HCT116 (cell line): Measurements from ENCODE around the gene MAP3K10.

ENCODE experiments used
- EGR1 ChIP-seq: IDR thresholded peaks from 2 replicates; pipeline ENCODE4 v1.6.1; 2012; ENCODE audit warnings: low read depth
- EZH2 ChIP-seq: fragments of 200-600 bp; sonication (generic); IDR thresholded peaks from 2 replicates; pipeline ENCODE4 v1.6.1; 2017; ENCODE audit warnings: antibody characterized with exemption, mixed run types
- FOSL1 ChIP-seq: IDR thresholded peaks from 2 replicates; pipeline ENCODE4 v1.6.1; 2012; ENCODE audit warnings: low read depth
- POLR2A ChIP-seq: IDR thresholded peaks from 2 replicates; pipeline ENCODE4 v1.7.0; 2011; ENCODE audit warnings: borderline replicate concordance; ENCODE audit not compliant: insufficient read depth, insufficient read length; ENCODE audit errors: extremely low read depth
- POLR2AphosphoS5 ChIP-seq: IDR thresholded peaks from 2 replicates; pipeline ENCODE4 v1.6.1; 2011; ENCODE audit warnings: mild to moderate bottlenecking, low read depth, low read length, moderate library complexity
- RAD21 ChIP-seq: IDR thresholded peaks from 2 replicates; pipeline ENCODE4 v1.6.1; 2012; ENCODE audit warnings: low read depth, mild to moderate bottlenecking
- SIN3A ChIP-seq: IDR thresholded peaks from 2 replicates; pipeline ENCODE4 v1.6.1; 2012; ENCODE audit warnings: low read depth
- YY1 ChIP-seq: IDR thresholded peaks from 2 replicates; pipeline ENCODE4 v1.6.1; 2011; ENCODE audit warnings: low read length, low read depth, moderate library complexity, mild to moderate bottlenecking; ENCODE audit not compliant: insufficient replicate concordance; ENCODE audit errors: extremely low read depth
- ZNF274 ChIP-seq: fragments of 200-500 bp; sonication (Bioruptor generic); IDR thresholded peaks from 2 replicates; pipeline ENCODE4 v1.6.1; 2014; ENCODE audit warnings: mild to moderate bottlenecking, low read depth, low read length, inconsistent platforms
- TF ChIP-seq, protein P1 (sequence below), 3 experiments: fragments of 200-600 bp in 1 of 3; sonication (generic) in 1 of 3; IDR thresholded peaks in 2 of 3; conservative IDR thresholded peaks in 1 of 3; 2 replicates each; pipeline ENCODE4 v1.5.1; 2012 to 2017; ENCODE audit warnings: low read depth in 2 of 3, low read length in 2 of 3, antibody characterized with exemption in 1 of 3, borderline replicate concordance in 1 of 3, control low read depth in 1 of 3, mild to moderate bottlenecking in 1 of 3, mixed read lengths in 1 of 3, mixed run types in 1 of 3, moderate library complexity in 1 of 3; ENCODE audit not compliant: insufficient read depth in 1 of 3
- TF ChIP-seq, protein P2 (sequence below): IDR thresholded peaks from 2 replicates; pipeline ENCODE4 v1.6.1; 2012
- TF ChIP-seq, protein P3 (sequence below): IDR thresholded peaks from 2 replicates; pipeline ENCODE4 v1.6.1; 2012

DNA sequence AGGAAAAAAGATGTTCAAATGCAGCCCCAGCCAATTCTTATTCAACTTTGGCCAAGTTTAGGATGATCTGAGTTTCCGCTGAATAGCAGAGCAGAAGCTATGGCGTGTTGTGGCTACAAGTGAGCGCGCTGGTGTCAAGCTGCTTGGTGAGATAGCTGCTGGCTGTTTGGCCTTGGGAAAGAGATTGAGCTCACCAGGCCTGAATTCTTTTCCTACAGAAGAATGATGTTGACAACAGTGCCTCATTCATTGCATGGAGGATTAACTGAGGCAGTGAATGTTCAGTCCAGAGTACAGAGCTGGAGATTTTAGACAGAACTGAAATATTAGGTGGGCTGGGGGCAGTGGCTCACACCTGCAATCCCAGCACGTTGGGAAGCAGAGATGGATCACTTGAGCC, 31.5 kb upstream of the MAP3K10 start:
- TF ChIP-seq POLR2A (no peak), POLR2AphosphoS5 (no peak), ZNF274 (no peak), FOSL1 (no peak), YY1 (no peak), RAD21 (no peak), SIN3A (no peak), EZH2 (no peak), EGR1 (no peak)
- TF ChIP-seq, protein P1, sequence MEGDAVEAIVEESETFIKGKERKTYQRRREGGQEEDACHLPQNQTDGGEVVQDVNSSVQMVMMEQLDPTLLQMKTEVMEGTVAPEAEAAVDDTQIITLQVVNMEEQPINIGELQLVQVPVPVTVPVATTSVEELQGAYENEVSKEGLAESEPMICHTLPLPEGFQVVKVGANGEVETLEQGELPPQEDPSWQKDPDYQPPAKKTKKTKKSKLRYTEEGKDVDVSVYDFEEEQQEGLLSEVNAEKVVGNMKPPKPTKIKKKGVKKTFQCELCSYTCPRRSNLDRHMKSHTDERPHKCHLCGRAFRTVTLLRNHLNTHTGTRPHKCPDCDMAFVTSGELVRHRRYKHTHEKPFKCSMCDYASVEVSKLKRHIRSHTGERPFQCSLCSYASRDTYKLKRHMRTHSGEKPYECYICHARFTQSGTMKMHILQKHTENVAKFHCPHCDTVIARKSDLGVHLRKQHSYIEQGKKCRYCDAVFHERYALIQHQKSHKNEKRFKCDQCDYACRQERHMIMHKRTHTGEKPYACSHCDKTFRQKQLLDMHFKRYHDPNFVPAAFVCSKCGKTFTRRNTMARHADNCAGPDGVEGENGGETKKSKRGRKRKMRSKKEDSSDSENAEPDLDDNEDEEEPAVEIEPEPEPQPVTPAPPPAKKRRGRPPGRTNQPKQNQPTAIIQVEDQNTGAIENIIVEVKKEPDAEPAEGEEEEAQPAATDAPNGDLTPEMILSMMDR (IDR thresholded peaks at IDR 0.05 in 2 of 3, conservative IDR thresholded peaks at IDR 0.05 in 1 of 3; ENCODE audit: borderline replicate concordance in 1 of 3, insufficient read depth in 1 of 3, low read depth in 2 of 3, low read length in 2 of 3): no peak
- TF ChIP-seq, protein P2, sequence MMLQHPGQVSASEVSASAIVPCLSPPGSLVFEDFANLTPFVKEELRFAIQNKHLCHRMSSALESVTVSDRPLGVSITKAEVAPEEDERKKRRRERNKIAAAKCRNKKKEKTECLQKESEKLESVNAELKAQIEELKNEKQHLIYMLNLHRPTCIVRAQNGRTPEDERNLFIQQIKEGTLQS: no peak
- TF ChIP-seq, protein P3, sequence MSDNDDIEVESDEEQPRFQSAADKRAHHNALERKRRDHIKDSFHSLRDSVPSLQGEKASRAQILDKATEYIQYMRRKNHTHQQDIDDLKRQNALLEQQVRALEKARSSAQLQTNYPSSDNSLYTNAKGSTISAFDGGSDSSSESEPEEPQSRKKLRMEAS: no peak
